ENCODE measurements around the gene TARBP2. TPM values are rescaled to one million over a fixed set of nuclear protein-coding genes. Genes with fewer than 3 reads are reported as not detected.

The TARBP2 gene, protein sequence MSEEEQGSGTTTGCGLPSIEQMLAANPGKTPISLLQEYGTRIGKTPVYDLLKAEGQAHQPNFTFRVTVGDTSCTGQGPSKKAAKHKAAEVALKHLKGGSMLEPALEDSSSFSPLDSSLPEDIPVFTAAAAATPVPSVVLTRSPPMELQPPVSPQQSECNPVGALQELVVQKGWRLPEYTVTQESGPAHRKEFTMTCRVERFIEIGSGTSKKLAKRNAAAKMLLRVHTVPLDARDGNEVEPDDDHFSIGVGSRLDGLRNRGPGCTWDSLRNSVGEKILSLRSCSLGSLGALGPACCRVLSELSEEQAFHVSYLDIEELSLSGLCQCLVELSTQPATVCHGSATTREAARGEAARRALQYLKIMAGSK
- total RNA-seq, result 10 to 100 TPM; 22.5 to 43.6 TPM
- polyA plus RNA-seq (ENCODE audit: insufficient read length in 2 of 2), result 10 to 100 TPM; 40.4 to 46.2 TPM
- long read RNA-seq, donor 1, transcript TARBP2-201 (9 exons, 1,867 nt), result major isoform, 7 of 7 reads
- long read RNA-seq, donor 1, partial matches to known transcripts, result 0 of 7 reads
- long read RNA-seq, donor 1, other reads (novel, unspliced or antisense), result 0 of 7 reads
- long read RNA-seq, donor 2, partial matches to known transcripts, result 0 of 4 reads
- long read RNA-seq, donor 2, other reads (novel, unspliced or antisense), result 0 of 4 reads
- long read RNA-seq, donor 3, partial matches to known transcripts, result 0 of 4 reads
- long read RNA-seq, donor 3, other reads (novel, unspliced or antisense), result 0 of 4 reads
- long read RNA-seq, donor 4, transcript TARBP2-201 (9 exons, 1,867 nt), result major isoform, 7 of 14 reads
- long read RNA-seq, donor 4, partial matches to known transcripts, result 0 of 14 reads
- long read RNA-seq, donor 4, other reads (novel, unspliced or antisense), result 0 of 14 reads

DNA sequence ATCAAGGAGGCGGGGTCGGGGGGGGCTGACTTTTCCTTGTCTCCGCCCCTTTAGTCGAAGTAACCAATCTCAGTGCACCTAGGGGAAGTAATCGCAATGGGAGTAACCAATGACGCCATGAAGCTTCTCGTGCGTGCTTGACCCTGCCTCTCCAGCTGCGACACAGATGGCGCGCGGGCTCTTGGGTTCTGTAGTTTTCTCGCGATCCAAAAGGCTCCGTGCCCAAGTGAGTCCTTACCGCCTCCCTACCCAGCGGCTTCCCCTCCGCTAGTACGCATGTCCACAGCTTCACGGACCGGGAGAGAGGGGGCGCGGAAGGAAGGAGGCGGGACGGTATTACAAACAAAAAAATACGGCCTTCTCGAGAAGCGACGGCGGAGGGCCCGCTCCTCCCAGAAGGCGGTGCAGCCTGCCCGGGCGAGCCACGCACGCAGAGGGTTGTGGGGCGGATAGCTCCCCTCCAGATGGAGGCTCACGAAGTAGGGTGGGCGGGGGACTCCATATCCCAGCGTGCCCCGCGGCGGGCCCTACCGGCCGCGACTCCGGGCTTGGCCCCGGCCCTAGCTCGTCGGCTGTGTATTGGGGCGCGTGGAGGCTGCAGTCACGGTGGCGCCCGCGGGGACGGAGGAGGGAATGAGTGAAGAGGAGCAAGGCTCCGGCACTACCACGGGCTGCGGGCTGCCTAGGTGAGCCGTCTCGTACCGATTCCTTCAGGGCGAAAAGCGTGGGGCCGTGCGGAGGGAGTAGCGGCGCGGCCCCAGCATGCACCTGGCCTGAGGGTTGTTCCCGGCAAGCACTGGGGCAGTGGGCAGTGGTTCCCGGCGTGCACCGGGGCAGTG lies at the start of gene TARBP2:
TARBP2 (plus strand) TSS at position 508 of the 839 bp plus-strand sequence; CDS start at position 634, 126 bp downstream.
- Histone ChIP-seq H3K4me1 (ENCODE audit: control insufficient read depth, insufficient read depth, low read length) (peaks cover 51% of the 10 kb centered on the region), H3K27me3 (ENCODE audit: control insufficient read depth, insufficient read depth, low read length) (no peaks in the 10 kb centered on the region), H3K27ac (ENCODE audit: low read depth, low read length) (peak within 1 kb of the TSS; percentile 99), H3K4me3 (ENCODE audit: low read depth, low read length) (peak within 1 kb of the TSS; percentile 83), H3K9me3 (ENCODE audit: control insufficient read depth, insufficient read depth, low read length) (no peaks in the 10 kb centered on the region), H3K36me3 (ENCODE audit: control insufficient read depth, insufficient read depth, low read length) (peaks cover 34% of the 10 kb centered on the region)
- peak; percentile 97 to 100 (median 99) for DNase-seq (ENCODE audit: low read depth in 4 of 6, low spot score in 6 of 6)
- under 1% methylated on average over 66 of the region's 74 CpGs for WGBS (ENCODE audit: insufficient coverage)

DNA sequence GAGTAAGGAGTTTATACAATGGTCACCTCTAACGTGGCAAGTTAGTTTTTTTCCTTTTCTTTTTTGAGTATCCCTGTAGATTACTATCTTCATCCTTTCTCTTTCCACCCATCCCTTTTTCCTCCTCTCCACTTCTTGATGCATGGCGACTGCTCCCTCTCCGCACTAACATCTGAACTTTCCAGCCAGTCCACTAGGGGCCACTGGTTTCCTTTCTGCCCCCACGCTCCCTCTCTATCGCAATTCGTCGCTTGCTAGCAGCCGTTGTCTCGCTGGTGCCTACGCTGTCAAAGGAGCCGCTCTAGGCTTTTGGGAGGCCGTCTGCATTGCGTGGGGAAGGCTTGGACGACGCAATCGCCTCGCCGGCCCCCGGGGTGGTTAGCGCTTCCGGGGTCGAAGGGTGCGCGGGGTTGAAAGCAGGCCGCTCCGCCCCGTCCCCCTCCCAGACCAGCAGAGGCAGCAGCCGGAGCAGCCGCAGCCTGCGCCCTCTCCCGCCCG lies 49.4 kb upstream of the TARBP2 start, which contains the start of gene PCBP2:
PCBP2 (plus strand) TSS at position 442 of the 498 bp plus-strand sequence. CDS start 2,699 bp downstream, outside the sequence.
- whole genome bisulfite sequencing (ENCODE audit: insufficient coverage), result 0% methylated on average over 23 of the region's 32 CpGs
- no peaks in the 10 kb centered on the region for H3K27me3 ChIP-seq (ENCODE audit: control insufficient read depth, insufficient read depth, low read length)
- H3K4me1 ChIP-seq (ENCODE audit: control insufficient read depth, insufficient read depth, low read length), result no peaks in the 10 kb centered on the region
- no peaks in the 10 kb centered on the region for H3K9me3 ChIP-seq (ENCODE audit: control insufficient read depth, insufficient read depth, low read length)
- H3K27ac ChIP-seq (ENCODE audit: low read depth, low read length), result peak within 1 kb of the TSS; percentile 97
- peak; percentile 94 to 100 (median 98) for DNase-seq (ENCODE audit: low read depth in 4 of 6, low spot score in 6 of 6)
- peaks cover 16% of the 10 kb centered on the region for H3K36me3 ChIP-seq (ENCODE audit: control insufficient read depth, insufficient read depth, low read length)
- peak within 1 kb of the TSS; percentile 91 for H3K4me3 ChIP-seq (ENCODE audit: low read depth, low read length)

DNA sequence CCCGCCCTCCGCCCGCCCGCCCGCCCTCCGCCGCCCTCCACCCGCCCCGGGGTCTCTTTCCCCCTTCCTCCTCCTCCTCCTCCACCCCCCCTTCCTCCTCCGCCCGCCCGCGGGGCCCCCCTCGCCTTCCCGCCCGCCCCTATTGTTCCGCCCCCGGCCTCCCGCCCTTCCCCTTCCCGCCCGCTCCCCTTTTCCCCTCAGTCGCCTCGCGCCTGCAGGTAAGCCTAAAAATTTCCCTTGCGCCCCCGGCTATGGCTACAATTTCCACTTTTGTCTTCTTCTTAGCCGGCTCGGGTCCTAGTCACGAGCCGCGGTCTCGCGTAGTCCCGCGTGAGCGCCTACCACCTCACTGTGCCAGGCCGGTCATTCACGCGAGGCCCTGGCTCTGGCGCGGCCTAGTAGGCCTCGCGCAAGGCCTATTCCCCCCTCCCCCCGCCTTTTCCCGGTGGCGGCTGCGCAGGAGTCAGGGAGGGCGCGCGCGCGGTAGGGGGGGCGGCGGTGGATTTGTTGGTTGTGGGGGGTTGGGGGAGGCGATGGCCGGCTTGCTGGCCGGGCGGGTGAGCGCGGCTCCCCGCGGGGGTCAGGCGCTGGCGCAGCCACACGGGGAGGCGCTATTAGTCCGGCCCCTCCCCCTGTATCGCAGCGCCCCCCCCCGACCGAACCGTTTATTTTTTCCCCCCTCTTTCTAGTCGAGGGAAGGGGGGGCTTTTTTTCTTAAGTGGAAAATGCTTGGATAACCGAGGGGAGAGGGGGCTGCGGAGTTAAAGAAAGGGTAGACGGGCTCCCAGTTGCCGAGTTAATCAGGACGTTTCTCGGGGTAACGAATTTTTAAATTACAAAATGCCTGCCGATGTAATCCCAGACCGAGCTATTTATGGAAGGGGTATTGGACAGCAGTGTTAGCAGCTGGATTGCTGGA lies 48.7 kb upstream of the TARBP2 start:
- Histone ChIP-seq H3K4me1 (ENCODE audit: control insufficient read depth, insufficient read depth, low read length) (no peaks in the 10 kb centered on the region), H3K4me3 (ENCODE audit: low read depth, low read length) (peak overlapping the region; percentile 91), H3K27me3 (ENCODE audit: control insufficient read depth, insufficient read depth, low read length) (no peaks in the 10 kb centered on the region), H3K27ac (ENCODE audit: low read depth, low read length) (peak overlapping the region; percentile 97), H3K9me3 (ENCODE audit: control insufficient read depth, insufficient read depth, low read length) (no peaks in the 10 kb centered on the region), H3K36me3 (ENCODE audit: control insufficient read depth, insufficient read depth, low read length) (peaks cover 23% of the 10 kb centered on the region)
- peak in 4 of 6 donors; percentile 69 to 94 (median 88) for DNase-seq (ENCODE audit: low read depth in 4 of 6, low spot score in 6 of 6)
- WGBS (ENCODE audit: insufficient coverage), result 0% methylated on average over 29 of the region's 82 CpGs

DNA sequence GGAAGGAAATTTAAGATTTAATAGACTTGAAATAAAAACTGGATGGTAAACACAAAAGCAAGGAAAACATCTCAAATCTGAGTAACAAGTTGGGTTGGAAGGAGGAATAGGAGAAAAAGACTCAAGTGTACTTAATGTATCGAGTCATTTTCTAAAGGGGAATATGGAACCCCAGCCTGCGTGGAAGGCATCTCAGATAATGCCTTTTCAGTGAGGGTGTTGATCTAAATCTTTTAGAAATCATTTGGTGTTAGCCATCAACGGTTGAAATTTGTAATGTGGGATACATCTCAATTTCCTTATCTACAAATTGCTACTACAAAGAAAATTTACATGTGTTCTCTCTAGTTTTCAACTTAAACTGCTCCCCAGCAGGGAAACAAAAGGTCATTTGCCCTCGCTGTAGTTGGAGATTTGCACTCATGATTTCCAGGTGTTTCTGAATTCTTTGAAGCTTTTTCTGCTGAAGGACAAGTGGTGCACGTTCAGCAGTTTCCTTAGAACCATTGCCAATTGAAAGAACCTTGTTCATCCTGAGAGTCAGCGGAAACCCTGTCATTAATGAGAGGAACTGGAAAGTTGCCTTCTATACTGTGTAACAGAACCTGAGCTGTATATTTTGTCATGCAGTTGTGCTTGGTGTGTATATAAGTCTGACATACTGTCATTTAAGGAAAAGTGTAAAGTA lies 47.0 kb upstream of the TARBP2 start:
- Histone ChIP-seq H3K27ac (ENCODE audit: low read depth, low read length) (no peak overlapping the region), H3K4me1 (ENCODE audit: control insufficient read depth, insufficient read depth, low read length) (no peaks in the 10 kb centered on the region)
- WGBS (ENCODE audit: insufficient coverage), result 45% methylated on average over 4 of the region's 6 CpGs

DNA sequence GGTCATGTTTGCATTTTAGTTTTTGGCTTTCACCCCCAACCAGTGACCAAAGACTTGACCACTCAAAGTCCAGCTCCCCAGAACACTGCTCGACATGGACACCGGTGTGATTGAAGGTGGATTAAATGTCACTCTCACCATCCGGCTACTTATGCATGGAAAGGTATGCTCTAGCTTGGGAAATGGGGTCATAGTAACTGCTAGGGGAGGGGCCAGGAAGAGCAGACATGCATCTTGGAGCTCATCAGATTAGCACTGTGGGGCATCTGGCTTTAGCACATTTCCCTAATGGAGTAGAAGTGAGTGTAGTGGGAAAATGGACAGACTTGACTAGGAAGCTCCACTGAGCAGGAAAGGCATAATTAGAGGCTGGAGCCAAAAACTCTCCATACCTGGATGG lies 46.4 kb upstream of the TARBP2 start:
- Histone ChIP-seq H3K4me1 (ENCODE audit: control insufficient read depth, insufficient read depth, low read length) (no peaks in the 10 kb centered on the region), H3K9me3 (ENCODE audit: control insufficient read depth, insufficient read depth, low read length) (no peaks in the 10 kb centered on the region), H3K27me3 (ENCODE audit: control insufficient read depth, insufficient read depth, low read length) (no peaks in the 10 kb centered on the region), H3K4me3 (ENCODE audit: low read depth, low read length) (no peak overlapping the region), H3K27ac (ENCODE audit: low read depth, low read length) (no peak overlapping the region), H3K36me3 (ENCODE audit: control insufficient read depth, insufficient read depth, low read length) (peaks cover 38% of the 10 kb centered on the region)
- no peak for DNase-seq (ENCODE audit: low read depth in 4 of 6, low spot score in 6 of 6)
- no CpG with 5 or more reads among the region's 3 CpGs for WGBS (ENCODE audit: insufficient coverage)

More for the DNA sequence above, 47.0 kb upstream of the TARBP2 start:
- H3K9me3 ChIP-seq (ENCODE audit: control insufficient read depth, insufficient read depth, low read length), result no peaks in the 10 kb centered on the region
- H3K36me3 ChIP-seq (ENCODE audit: control insufficient read depth, insufficient read depth, low read length), result peaks cover 36% of the 10 kb centered on the region
- H3K4me3 ChIP-seq (ENCODE audit: low read depth, low read length), result peak overlapping the region; percentile 91
- H3K27me3 ChIP-seq (ENCODE audit: control insufficient read depth, insufficient read depth, low read length), result no peaks in the 10 kb centered on the region
- DNase-seq (ENCODE audit: low read depth in 4 of 6, low spot score in 6 of 6), result no peak

DNA sequence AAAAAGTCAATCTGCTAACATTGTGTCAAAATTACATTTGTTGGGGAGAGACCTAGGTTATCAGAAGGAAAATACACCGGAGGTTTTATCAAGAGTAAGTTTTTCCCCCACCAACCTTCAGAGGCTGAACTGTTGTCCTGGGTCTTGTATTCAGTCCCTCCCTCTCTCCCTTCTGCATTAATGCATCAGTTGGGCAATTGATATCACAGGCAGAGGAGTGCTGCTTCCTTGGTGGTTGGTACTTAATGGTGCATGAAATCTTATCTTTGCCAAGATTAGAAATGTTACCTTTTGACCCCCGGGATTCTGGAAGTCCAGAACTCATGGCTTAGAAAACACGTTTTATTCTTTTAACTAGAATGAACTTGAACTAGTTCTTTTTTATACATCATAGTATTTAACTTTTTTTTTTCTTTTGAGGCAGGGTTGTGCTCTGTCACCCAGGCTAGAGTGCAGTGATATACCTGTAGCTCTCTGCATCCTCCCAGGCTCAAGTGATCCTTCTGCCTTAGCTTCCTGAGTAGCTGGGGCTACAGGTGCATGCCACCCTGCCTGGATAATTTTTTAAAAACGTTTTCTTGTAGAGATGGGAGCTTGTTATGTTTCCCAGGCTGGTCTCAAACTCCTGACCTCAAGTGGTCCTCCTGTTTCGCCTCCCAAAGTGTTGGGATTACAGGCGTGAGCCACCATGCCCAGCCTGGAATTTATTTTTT lies 44.3 kb upstream of the TARBP2 start:
- H3K4me1 ChIP-seq (ENCODE audit: control insufficient read depth, insufficient read depth, low read length), result no peaks in the 10 kb centered on the region
- 93% methylated on average over 2 of the region's 6 CpGs for WGBS (ENCODE audit: insufficient coverage)
- H3K36me3 ChIP-seq (ENCODE audit: control insufficient read depth, insufficient read depth, low read length), result peaks cover 57% of the 10 kb centered on the region

DNA sequence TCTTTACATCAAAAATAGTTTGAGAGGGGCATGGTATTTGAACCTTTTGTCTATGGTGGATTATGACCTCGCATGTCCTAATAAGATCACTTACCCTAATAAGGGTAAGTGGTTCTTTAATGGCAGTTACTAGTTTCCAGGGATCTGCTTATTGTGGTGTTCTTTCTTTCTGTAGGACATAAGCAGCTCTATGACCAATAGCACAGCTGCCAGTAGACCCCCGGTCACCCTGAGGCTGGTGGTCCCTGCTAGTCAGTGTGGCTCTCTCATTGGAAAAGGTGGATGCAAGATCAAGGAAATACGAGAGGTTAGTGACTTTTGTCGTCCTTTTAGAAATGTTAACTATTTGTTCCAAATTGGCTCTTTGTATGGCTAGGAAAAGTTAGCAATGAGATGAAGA lies 42.0 kb upstream of the TARBP2 start:
- 65% methylated on average over 2 of the region's 4 CpGs for WGBS (ENCODE audit: insufficient coverage)
- no peak overlapping the region for H3K27ac ChIP-seq (ENCODE audit: low read depth, low read length)
- no peak for DNase-seq (ENCODE audit: low read depth in 4 of 6, low spot score in 6 of 6)
- H3K27me3 ChIP-seq (ENCODE audit: control insufficient read depth, insufficient read depth, low read length), result no peaks in the 10 kb centered on the region
- H3K9me3 ChIP-seq (ENCODE audit: control insufficient read depth, insufficient read depth, low read length), result no peaks in the 10 kb centered on the region
- no peaks in the 10 kb centered on the region for H3K4me1 ChIP-seq (ENCODE audit: control insufficient read depth, insufficient read depth, low read length)
- peaks cover 68% of the 10 kb centered on the region for H3K36me3 ChIP-seq (ENCODE audit: control insufficient read depth, insufficient read depth, low read length)
- no peak overlapping the region for H3K4me3 ChIP-seq (ENCODE audit: low read depth, low read length)

More for the DNA sequence above, 44.3 kb upstream of the TARBP2 start:
- Histone ChIP-seq H3K27ac (ENCODE audit: low read depth, low read length) (no peak overlapping the region), H3K9me3 (ENCODE audit: control insufficient read depth, insufficient read depth, low read length) (no peaks in the 10 kb centered on the region), H3K4me3 (ENCODE audit: low read depth, low read length) (no peak overlapping the region), H3K27me3 (ENCODE audit: control insufficient read depth, insufficient read depth, low read length) (no peaks in the 10 kb centered on the region)
- no peak for DNase-seq (ENCODE audit: low read depth in 4 of 6, low spot score in 6 of 6)
